SIG-M5 treated with dmso at 0.1 percent for 504 hours (cell line): ENCODE results near the gene FLCN.
"Not testable (repeated sequence)": the region's sequence is repeated elsewhere in the genome, so short reads cannot be mapped to it uniquely, and the experiment has no call there.

Experiments
- DNase-seq: peaks from one replicate; lab custom pipeline; 2025; ENCODE audit not compliant: unreplicated experiment; lab: John Stamatoyannopoulos, UW

The FLCN gene

GRCh38 chr17:17214646-17215436 is 22.1 kb downstream of the FLCN start:
- DNase-seq, result no peak

- no peak for DNase-seq
Observed at GRCh38 chr17:17213775-17214174, 23.2 kb downstream of the FLCN start.

GRCh38 chr17:17207998-17208397 is 29.0 kb downstream of the FLCN start:
- DNase-seq, result no peak

GRCh38 chr17:17206913-17207335 is 30.0 kb downstream of the FLCN start:
- DNase-seq, result no peak

GRCh38 chr17:17206124-17206912 is 30.6 kb downstream of the FLCN start, which contains the start of gene PLD6:
Gene PLD6 (minus strand): TSS chr17:17206333. CDS start chr17:17206286, 47 bp downstream.
- DNase-seq, result peak; percentile 86

DNA sequence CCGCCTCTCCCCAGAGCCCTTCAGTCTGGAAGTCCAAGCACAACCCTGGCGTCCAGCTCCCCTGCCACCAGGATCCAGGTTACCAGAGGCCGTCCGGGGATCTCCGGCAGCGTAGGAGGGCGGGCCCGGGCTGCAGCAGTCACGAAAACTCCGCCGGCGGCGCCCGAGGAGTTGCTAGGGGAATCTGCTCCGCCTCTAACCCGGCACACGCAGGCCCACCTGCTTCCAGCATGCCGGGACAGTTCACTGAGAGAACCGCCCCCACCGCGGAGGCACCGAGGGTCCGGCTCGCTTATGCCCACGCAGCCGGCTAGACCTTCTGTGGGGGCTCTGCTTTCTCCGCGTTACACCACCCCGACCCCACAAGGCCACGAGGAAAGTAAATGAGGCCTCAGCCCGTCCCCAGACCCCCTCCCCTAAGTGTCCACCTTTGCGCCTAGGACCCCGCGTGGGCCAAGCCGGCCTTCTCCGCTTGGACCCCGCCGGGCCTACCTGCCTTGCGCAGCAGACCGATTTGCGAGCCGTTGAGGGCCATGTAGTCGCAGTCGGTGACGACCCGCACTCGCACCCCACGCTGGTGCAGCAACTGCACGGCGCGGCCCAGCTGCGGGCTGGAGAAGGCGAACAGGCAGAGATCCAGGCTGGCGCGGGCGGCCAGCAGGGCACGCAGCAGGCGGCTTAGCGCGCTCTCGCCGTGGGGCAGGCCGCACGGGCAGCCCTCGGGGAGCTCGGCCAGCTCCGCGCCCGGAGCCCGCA is 31.4 kb downstream of the FLCN start:
- DNase-seq, result peak; percentile 33

- DNase-seq, result no peak
Observed at GRCh38 chr17:17204635-17205231, 32.2 kb downstream of the FLCN start.

DNA sequence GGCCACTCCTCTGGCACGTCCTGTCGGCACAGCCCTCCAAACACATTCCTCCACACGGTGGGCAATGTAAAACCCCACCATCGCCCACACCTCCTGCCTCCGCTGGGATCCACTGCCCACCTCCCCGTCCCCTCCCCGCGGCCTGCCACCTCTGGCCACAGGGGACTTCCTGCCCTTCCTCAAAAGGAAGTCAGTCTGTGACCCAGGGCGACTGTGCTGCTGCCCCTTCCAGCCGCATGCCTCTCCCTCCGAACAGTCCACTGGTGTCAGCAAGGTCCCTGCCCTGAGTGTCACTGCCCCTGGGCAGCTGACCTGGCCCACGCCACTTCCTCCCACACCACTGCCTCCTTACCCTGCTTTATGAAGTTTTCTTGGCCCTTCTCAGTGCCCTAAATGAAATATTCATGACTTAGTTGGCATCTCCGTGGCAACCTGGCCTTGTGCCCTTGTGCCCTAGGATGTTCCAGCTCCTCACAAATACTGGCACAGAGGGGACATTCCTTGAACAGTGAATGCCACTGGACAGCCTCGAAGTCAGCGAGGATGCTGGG is 32.9 kb downstream of the FLCN start:
- no peak for DNase-seq

DNA sequence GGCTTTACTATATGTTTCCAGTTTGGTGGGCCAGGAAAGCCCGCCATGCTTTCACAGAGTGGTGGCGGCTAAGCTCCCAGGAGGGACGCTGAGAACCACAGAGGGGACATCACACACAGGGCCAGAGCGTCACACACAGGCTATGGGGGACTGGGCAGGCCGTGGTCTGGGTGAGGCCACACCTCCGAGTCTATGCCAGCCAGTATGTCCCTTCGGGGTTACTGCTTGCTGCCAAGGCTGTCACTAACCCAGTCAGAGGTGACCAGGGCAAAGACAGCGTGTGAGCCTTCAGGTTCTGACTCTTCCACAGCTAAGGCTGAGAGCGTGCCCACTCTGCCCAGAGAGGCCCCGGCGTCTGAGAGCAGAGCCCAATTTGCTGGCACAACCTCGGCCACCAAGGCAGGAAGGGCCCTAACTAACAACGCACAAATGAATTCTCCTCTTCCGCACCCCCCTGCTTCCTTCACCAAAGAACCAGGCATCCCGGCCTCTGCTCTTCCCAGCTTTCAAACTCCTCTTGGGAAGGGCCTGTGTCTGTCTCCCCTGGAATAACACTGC is 33.7 kb downstream of the FLCN start:
- DNase-seq, result no peak

DNA sequence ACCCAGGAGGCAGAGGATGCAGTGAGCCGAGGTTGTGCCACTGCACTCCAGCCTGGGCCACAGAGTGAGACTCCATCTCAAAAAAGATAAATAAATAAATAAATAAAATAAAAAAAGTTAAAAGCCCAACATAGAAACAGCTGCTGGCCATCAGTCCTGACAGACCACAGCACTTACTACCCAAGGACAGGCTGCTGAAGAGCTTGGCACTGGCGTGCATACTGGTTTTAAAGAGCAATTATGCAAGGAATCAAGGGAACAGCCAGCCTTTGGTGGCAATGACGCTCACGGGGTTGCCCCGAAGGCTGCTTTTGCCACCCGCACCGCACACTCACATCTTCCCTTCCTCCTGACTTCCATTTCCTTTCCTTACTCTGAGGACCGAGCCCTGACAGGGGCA is 35.1 kb downstream of the FLCN start:
- DNase-seq, result no peak

DNA sequence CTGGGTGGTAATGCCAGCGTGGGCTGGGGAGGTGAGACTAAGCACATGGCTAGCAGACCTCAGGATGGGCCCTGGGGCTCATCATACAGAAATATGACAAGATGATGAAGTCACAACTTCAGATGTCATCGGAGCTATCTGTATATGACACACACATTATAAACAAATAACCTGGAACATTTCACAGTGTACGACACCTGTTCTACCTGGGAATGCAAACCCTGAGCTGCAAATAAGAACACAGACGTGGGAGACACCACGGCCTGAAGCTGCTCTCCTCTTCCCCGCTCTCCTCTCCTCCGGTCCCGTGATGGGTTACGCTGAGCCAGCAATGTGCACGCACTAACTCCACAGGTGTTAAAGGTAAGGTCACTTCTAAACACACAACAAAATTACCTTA is 35.7 kb downstream of the FLCN start:
- DNase-seq, result no peak

- no peak for DNase-seq
Observed at GRCh38 chr17:17200831-17201230, 36.1 kb downstream of the FLCN start.

- no peak for DNase-seq
Observed at GRCh38 chr17:17200311-17200710, 36.7 kb downstream of the FLCN start.

GRCh38 chr17:17198281-17198680 is 38.7 kb downstream of the FLCN start:
- DNase-seq, result no peak

DNA sequence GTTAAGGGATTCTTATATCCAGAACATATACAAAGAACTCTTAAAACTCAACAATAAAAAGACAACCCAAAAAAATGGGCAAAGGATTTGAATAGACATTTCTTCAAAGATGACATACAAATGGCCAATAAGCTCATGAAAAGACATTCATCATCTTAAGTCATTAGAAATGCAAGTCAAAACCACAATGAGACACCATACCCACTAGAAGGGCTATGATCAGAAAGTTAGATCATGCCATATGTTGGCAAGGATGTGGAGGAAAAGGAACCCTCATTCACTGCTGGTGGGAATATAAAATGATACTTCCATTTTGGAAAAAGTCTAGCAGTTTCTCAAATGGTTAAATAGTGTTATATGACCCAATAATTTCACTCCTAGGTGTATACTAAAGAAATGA is 40.2 kb downstream of the FLCN start:
- DNase-seq, result no peak

DNA sequence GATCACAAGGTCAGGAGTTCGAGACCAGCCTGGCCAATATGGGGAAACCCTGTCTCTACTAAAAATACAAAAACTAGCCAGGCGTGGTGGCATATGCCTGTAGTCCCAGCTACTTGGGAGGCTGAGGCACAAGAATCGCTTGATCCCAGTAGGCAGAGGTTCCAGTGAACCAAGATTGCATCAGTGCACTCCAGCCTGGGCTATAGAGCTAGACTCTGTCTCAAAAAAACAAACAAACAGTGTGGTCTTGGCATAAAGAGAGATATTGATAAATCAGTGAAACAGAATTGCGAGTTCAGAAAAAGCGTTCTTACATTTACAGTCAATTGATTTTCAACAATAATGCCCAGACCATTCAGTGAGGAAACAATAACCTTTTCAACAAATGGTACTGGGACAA is 41.5 kb downstream of the FLCN start:
- not testable (repeated sequence) for DNase-seq

- DNase-seq, result no peak
Observed at GRCh38 chr17:17191961-17192381, 45.0 kb downstream of the FLCN start.

- DNase-seq, result no peak
Observed at GRCh38 chr17:17191346-17191792, 45.6 kb downstream of the FLCN start.

- no peak for DNase-seq
Observed at GRCh38 chr17:17190188-17190587, 46.8 kb downstream of the FLCN start.

GRCh38 chr17:17189559-17189958 is 47.4 kb downstream of the FLCN start:
- DNase-seq, result no peak
